ENCODE results near the gene BACE1-AS. TPM values are rescaled to one million over a fixed set of nuclear protein-coding genes. Genes with fewer than 3 reads are reported as not detected.

Gene BACE1-AS
- total and polyA plus RNA-seq, 2 of the 8 experiments (the other 6 are each of a cell fraction or from before 2014, with no cell fraction given) = 14.9 to 17.4 TPM

GRCh38 chr11:117327567-117328374 is 36.6 kb downstream of the BACE1-AS start, which contains the start of gene CEP164 (continued):
- TF ChIP-seq JUN (IDR thresholded peaks at IDR 0.05; ENCODE audit: low read depth, low read length) (no peak), CTCF (IDR thresholded peaks at IDR 0.05; ENCODE audit: control extremely low read depth in 1 of 3, insufficient read depth in 1 of 3, low read depth in 1 of 3, low read length in 3 of 3) (no peak), FOSL1 (IDR thresholded peaks at IDR 0.05; ENCODE audit: insufficient read depth, low read depth, low read length) (no peak), ATF3 (IDR thresholded peaks at IDR 0.05; ENCODE audit: insufficient read depth, low read depth, low read length) (no peak), CREB1 (IDR thresholded peaks at IDR 0.05) (peak; percentile 27; the same call in 1 of the 2 replicates), SAP30 (IDR thresholded peaks at IDR 0.05; ENCODE audit: insufficient read depth, insufficient replicate concordance, low read length) (no peak), TAF7 (optimal IDR thresholded peaks at IDR 0.05; ENCODE audit: borderline replicate concordance, low read depth, low read length) (no peak), EGR1 (IDR thresholded peaks at IDR 0.05; ENCODE audit: borderline replicate concordance, low read depth, low read length) (no peak), SIX5 (IDR thresholded peaks at IDR 0.05; ENCODE audit: low read depth, low read length) (no peak), NRF1 (IDR thresholded peaks at IDR 0.05; ENCODE audit: low read depth, low read length) (no peak), TEAD4 (IDR thresholded peaks at IDR 0.05; ENCODE audit: low read depth, low read length) (no peak), KDM5A (IDR thresholded peaks at IDR 0.05; ENCODE audit: low read length) (no peak), GABPA (IDR thresholded peaks at IDR 0.05; ENCODE audit: borderline replicate concordance, insufficient read depth, low read length) (no peak; the same call in 1 of the 2 replicates), EP300 (IDR thresholded peaks at IDR 0.05; ENCODE audit: borderline replicate concordance in 1 of 2, low read depth in 2 of 2, low read length in 2 of 2) (no peak), ASH2L (IDR thresholded peaks at IDR 0.05; ENCODE audit: low read length) (peak; percentile 92), CTBP2 (IDR thresholded peaks at IDR 0.05; ENCODE audit: borderline replicate concordance, insufficient read depth, insufficient read length, low read length) (no peak), TCF12 (IDR thresholded peaks at IDR 0.05; ENCODE audit: low read depth, low read length) (no peak), RBBP5 (IDR thresholded peaks at IDR 0.05; ENCODE audit: borderline replicate concordance, low read depth, low read length) (no peak), RAD21 (IDR thresholded peaks at IDR 0.05 in 1 of 2, conservative IDR thresholded peaks at IDR 0.05 in 1 of 2; ENCODE audit: low read depth in 2 of 2, low read length in 2 of 2) (no peak), SIN3A (conservative IDR thresholded peaks at IDR 0.05 in 1 of 2, IDR thresholded peaks at IDR 0.05 in 1 of 2; ENCODE audit: low read depth in 1 of 2, low read length in 2 of 2) (peak in 1 of 2 experiments; percentile 94; a peak in 2 of 4 replicates)
